HepG2 (cell line): ENCODE measurements around the gene ITCH. TPM values are rescaled to one million over a fixed set of nuclear protein-coding genes. Genes with fewer than 3 reads are reported as not detected.

Source experiments
- ARHGAP35 ChIP-seq: sonication (generic); formaldehyde crosslinking; IDR thresholded peaks from 2 replicates; pipeline ENCODE4 v1.9.0; 2022; ENCODE audit warnings: mild to moderate bottlenecking, inconsistent platforms, moderate library complexity, missing genetic modification reagents, borderline replicate concordance
- ARNT2 ChIP-seq: sonication (generic); formaldehyde crosslinking; IDR thresholded peaks from 2 replicates; pipeline ENCODE4 v1.8.0; 2022; ENCODE audit warnings: mild to moderate bottlenecking, low read depth, missing genetic modification reagents, moderate library complexity
- ESRRA ChIP-seq: sonication (generic); formaldehyde crosslinking; IDR thresholded peaks from 2 replicates; pipeline ENCODE4 v1.5.1; 2020; ENCODE audit warnings: mild to moderate bottlenecking, low read depth, missing genetic modification reagents
- GLI4 ChIP-seq: sonication (generic); formaldehyde crosslinking; IDR thresholded peaks from 2 replicates; pipeline ENCODE4 v1.5.1; 2020; ENCODE audit warnings: missing genetic modification reagents, mild to moderate bottlenecking, moderate library complexity, borderline replicate concordance
- HCFC1 ChIP-seq: fragments of 150-350 bp; IDR thresholded peaks from 2 replicates; pipeline ENCODE4 v1.6.1; 2014; ENCODE audit warnings: low read depth, low read length
- MBD4 ChIP-seq: IDR thresholded peaks from 2 replicates; pipeline ENCODE4 v1.6.1; 2012; ENCODE audit warnings: low read length, inconsistent platforms, borderline replicate concordance
- NPAS2 ChIP-seq: sonication (generic); formaldehyde crosslinking; IDR thresholded peaks from 2 replicates; pipeline ENCODE4 v1.8.0; 2022; ENCODE audit warnings: mild to moderate bottlenecking, missing genetic modification reagents, borderline replicate concordance
- PCBP2 ChIP-seq: fragments of 200-400 bp; formaldehyde crosslinking; optimal IDR thresholded peaks from 2 replicates; pipeline ENCODE3; 2018; ENCODE audit warnings: low read length, low read depth; ENCODE audit not compliant: poor library complexity, severe bottlenecking
- RARA ChIP-seq: IDR thresholded peaks from 2 replicates; pipeline ENCODE4 v1.6.1; 2016; ENCODE audit warnings: missing genetic modification reagents, missing compliant biosample characterization
- SNAI1 ChIP-seq: sonication (generic); formaldehyde crosslinking; IDR thresholded peaks from 2 replicates; pipeline ENCODE4 v1.5.0; 2020; ENCODE audit warnings: mild to moderate bottlenecking, missing genetic modification reagents, borderline replicate concordance
- ZBTB38 ChIP-seq: sonication (generic); formaldehyde crosslinking; IDR thresholded peaks from 2 replicates; pipeline ENCODE4 v1.5.1; 2020; ENCODE audit warnings: mild to moderate bottlenecking, missing genetic modification reagents
- ZMYM4 ChIP-seq: sonication (generic); formaldehyde crosslinking; IDR thresholded peaks from 2 replicates; pipeline ENCODE4 v1.8.1; 2023; ENCODE audit warnings: mild to moderate bottlenecking, missing genetic modification reagents
- ZNF333 ChIP-seq: sonication (generic); formaldehyde crosslinking; IDR thresholded peaks from 2 replicates; pipeline ENCODE4 v1.4.0; 2020; ENCODE audit warnings: mild to moderate bottlenecking, missing genetic modification reagents, borderline replicate concordance
- ZNF558 ChIP-seq: sonication (generic); formaldehyde crosslinking; IDR thresholded peaks from 2 replicates; pipeline ENCODE4 v1.9.0; 2022; ENCODE audit warnings: mild to moderate bottlenecking, missing genetic modification reagents, borderline replicate concordance
- ZNF607 ChIP-seq: sonication (generic); formaldehyde crosslinking; IDR thresholded peaks from 2 replicates; pipeline ENCODE4 v1.5.1; 2020; ENCODE audit warnings: missing genetic modification reagents, mild to moderate bottlenecking, borderline replicate concordance
- ZNF672 ChIP-seq: sonication (generic); formaldehyde crosslinking; IDR thresholded peaks from 2 replicates; pipeline ENCODE4 v1.8.1; 2022; ENCODE audit warnings: missing genetic modification reagents
- ZNF841 ChIP-seq: sonication (generic); formaldehyde crosslinking; IDR thresholded peaks from 2 replicates; pipeline ENCODE4 v1.8.1; 2023; ENCODE audit warnings: missing genetic modification reagents, borderline replicate concordance
- polyA plus RNA-seq, 8 experiments: library from polyadenylated mRNA; depleted of rRNA in 3 of 8; stranded (reverse) in 7 of 8; unstranded in 1 of 8; fragments of >200 nt; fragmentation: Illumina TruSeq in 4 of 8; extraction: Trizol in 4 of 8; gene quantifications; 2 replicates each; pipeline versions ENCODE4 v1.2.1 to v1.2.3, GENCODE V29; 2011 to 2016; ENCODE audit warnings: low read depth in 4 of 8, missing spikeins in 1 of 8, mixed read lengths in 1 of 8; ENCODE audit not compliant: insufficient read depth in 1 of 8
- total RNA-seq, 5 experiments: library from RNA; depleted of rRNA; stranded (reverse); fragments of >200 nt; fragmentation: Illumina TruSeq; extraction: Trizol; gene quantifications; 2 replicates each; pipeline ENCODE4 v1.2.3, GENCODE V29; 2016; ENCODE audit warnings: low read depth in 1 of 5
- TF ChIP-seq, protein P1 (sequence below): sonication (generic); formaldehyde crosslinking; conservative IDR thresholded peaks from 2 replicates; pipeline ENCODE4 v1.8.0; 2022; ENCODE audit warnings: mild to moderate bottlenecking, moderate library complexity, missing genetic modification reagents
- TF ChIP-seq, protein P2 (sequence below), 2 experiments: fragments of 450-650 bp in 1 of 2; sonication (generic) in 1 of 2; formaldehyde crosslinking; IDR thresholded peaks; 2 replicates each; pipeline versions ENCODE4 v1.5.0 to v1.8.0; 2020 to 2022; ENCODE audit warnings: mild to moderate bottlenecking in 1 of 2, missing genetic modification reagents in 1 of 2
- TF ChIP-seq, protein P3 (sequence below): sonication (generic); formaldehyde crosslinking; IDR thresholded peaks from 2 replicates; pipeline ENCODE4 v1.8.1; 2023; ENCODE audit warnings: mild to moderate bottlenecking, missing genetic modification reagents, borderline replicate concordance
- TF ChIP-seq, protein P4 (sequence below): sonication (generic); formaldehyde crosslinking; IDR thresholded peaks from 2 replicates; pipeline ENCODE4 v1.4.0; 2020; ENCODE audit warnings: missing genetic modification reagents
- TF ChIP-seq, protein P5 (sequence below): sonication (generic); formaldehyde crosslinking; IDR thresholded peaks from 2 replicates; pipeline ENCODE4 v1.5.0; 2020; ENCODE audit warnings: missing genetic modification reagents

ITCH gene
- total and polyA plus RNA-seq, 2 of the 13 experiments (the other 11 are each of a cell fraction or from before 2014, with no cell fraction given) = 20.5 to 112 TPM

DNA sequence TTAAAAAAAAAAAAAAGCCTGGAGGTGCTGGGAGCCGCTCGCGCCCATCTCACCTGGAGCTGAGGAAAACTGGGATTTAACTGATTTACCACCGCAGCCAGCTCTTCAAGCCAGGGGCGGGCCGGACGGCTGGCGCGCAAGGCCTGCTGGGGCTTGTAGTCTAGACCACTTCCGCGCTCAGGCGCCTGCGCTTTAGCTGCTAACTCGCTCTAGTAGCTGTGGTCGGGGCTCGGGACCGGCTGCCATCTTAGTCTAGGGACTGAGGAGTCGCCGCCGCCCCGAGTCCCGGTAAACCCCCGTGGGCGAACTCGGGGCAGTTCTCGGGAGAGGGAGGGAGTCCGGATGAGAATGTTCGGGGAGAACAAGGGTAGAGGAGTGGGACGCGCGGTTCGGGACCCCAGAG is at the start of gene ITCH (continued):
- TF ChIP-seq, protein P1, sequence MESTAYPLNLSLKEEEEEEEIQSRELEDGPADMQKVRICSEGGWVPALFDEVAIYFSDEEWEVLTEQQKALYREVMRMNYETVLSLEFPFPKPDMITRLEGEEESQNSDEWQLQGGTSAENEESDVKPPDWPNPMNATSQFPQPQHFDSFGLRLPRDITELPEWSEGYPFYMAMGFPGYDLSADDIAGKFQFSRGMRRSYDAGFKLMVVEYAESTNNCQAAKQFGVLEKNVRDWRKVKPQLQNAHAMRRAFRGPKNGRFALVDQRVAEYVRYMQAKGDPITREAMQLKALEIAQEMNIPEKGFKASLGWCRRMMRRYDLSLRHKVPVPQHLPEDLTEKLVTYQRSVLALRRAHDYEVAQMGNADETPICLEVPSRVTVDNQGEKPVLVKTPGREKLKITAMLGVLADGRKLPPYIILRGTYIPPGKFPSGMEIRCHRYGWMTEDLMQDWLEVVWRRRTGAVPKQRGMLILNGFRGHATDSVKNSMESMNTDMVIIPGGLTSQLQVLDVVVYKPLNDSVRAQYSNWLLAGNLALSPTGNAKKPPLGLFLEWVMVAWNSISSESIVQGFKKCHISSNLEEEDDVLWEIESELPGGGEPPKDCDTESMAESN (CRISPR knock-in tag) = 0 out of 2 replicates have a peak, but pooled peaks have one; percentile 85
- TF ChIP-seq GLI4 (no peak; the same call in 1 of the 2 replicates), ARNT2 (CRISPR knock-in tag) (no peak; the same call in 1 of the 2 replicates), ZNF607 (CRISPR knock-in tag) (0 out of 2 replicates have a peak, but pooled peaks have one; percentile 33), PCBP2 (no peak), ESRRA (CRISPR knock-in tag) (no peak), MBD4 (no peak), SNAI1 (CRISPR knock-in tag) (no peak), NPAS2 (CRISPR knock-in tag) (no peak), ZNF333 (CRISPR knock-in tag) (peak; percentile 89; the same call in 1 of the 2 replicates), ZMYM4 (CRISPR knock-in tag) (peak; percentile 61), ZBTB38 (CRISPR knock-in tag) (peak; percentile 62; the same call in 1 of the 2 replicates), ZNF558 (CRISPR knock-in tag) (0 out of 2 replicates have a peak, but pooled peaks have one; percentile 82), ARHGAP35 (CRISPR knock-in tag) (peak; percentile 77; the same call in 1 of the 2 replicates), HCFC1 (peak; percentile 95), RARA (CRISPR knock-in tag) (no peak), ZNF841 (no peak), ZNF672 (CRISPR knock-in tag) (no peak)
- TF ChIP-seq, protein P2, sequence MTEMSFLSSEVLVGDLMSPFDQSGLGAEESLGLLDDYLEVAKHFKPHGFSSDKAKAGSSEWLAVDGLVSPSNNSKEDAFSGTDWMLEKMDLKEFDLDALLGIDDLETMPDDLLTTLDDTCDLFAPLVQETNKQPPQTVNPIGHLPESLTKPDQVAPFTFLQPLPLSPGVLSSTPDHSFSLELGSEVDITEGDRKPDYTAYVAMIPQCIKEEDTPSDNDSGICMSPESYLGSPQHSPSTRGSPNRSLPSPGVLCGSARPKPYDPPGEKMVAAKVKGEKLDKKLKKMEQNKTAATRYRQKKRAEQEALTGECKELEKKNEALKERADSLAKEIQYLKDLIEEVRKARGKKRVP (CRISPR knock-in tag; IDR thresholded peaks at IDR 0.05) = no peak
- TF ChIP-seq, protein P3, sequence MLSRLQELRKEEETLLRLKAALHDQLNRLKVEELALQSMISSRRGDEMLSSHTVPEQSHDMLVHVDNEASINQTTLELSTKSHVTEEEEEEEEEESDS (CRISPR knock-in tag) = peak; percentile 85; the same call in 1 of the 2 replicates
- TF ChIP-seq, protein P4, sequence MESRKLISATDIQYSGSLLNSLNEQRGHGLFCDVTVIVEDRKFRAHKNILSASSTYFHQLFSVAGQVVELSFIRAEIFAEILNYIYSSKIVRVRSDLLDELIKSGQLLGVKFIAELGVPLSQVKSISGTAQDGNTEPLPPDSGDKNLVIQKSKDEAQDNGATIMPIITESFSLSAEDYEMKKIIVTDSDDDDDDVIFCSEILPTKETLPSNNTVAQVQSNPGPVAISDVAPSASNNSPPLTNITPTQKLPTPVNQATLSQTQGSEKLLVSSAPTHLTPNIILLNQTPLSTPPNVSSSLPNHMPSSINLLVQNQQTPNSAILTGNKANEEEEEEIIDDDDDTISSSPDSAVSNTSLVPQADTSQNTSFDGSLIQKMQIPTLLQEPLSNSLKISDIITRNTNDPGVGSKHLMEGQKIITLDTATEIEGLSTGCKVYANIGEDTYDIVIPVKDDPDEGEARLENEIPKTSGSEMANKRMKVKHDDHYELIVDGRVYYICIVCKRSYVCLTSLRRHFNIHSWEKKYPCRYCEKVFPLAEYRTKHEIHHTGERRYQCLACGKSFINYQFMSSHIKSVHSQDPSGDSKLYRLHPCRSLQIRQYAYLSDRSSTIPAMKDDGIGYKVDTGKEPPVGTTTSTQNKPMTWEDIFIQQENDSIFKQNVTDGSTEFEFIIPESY (CRISPR knock-in tag) = 0 out of 2 replicates have a peak, but pooled peaks have one; percentile 15
- TF ChIP-seq, protein P5, sequence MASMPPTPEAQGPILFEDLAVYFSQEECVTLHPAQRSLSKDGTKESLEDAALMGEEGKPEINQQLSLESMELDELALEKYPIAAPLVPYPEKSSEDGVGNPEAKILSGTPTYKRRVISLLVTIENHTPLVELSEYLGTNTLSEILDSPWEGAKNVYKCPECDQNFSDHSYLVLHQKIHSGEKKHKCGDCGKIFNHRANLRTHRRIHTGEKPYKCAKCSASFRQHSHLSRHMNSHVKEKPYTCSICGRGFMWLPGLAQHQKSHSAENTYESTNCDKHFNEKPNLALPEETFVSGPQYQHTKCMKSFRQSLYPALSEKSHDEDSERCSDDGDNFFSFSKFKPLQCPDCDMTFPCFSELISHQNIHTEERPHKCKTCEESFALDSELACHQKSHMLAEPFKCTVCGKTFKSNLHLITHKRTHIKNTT (CRISPR knock-in tag) = no peak
